Measurements from ENCODE around the gene PHF21B.

DNA sequence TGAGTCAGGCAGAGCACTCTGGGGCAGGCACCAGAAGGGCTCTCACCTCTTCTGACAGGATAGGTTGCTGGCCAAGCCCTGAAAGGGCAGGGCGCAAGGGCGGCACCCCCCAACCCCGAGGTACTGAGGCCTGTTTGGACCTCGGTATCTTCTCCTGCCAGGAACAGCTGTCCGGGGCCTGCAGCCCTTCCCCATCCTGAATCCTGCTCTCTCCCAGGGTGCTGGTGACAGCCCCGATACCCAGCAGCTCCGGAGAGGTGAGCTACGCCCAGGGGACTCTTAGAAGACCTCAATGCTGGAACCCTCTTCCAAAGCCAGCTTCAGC is 79.1 kb downstream of the PHF21B start:
- no peak for TF ChIP-seq POLR2A (IDR thresholded peaks at IDR 0.05)
- TF ChIP-seq, protein P1, sequence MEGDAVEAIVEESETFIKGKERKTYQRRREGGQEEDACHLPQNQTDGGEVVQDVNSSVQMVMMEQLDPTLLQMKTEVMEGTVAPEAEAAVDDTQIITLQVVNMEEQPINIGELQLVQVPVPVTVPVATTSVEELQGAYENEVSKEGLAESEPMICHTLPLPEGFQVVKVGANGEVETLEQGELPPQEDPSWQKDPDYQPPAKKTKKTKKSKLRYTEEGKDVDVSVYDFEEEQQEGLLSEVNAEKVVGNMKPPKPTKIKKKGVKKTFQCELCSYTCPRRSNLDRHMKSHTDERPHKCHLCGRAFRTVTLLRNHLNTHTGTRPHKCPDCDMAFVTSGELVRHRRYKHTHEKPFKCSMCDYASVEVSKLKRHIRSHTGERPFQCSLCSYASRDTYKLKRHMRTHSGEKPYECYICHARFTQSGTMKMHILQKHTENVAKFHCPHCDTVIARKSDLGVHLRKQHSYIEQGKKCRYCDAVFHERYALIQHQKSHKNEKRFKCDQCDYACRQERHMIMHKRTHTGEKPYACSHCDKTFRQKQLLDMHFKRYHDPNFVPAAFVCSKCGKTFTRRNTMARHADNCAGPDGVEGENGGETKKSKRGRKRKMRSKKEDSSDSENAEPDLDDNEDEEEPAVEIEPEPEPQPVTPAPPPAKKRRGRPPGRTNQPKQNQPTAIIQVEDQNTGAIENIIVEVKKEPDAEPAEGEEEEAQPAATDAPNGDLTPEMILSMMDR (IDR thresholded peaks at IDR 0.05), result no peak
